GM12878 (cell line): ENCODE data around the gene TIMM17A. TPM values are rescaled to one million over a fixed set of nuclear protein-coding genes. Genes with fewer than 3 reads are reported as not detected.
A peak's percentile ranks its signal among the peaks of the same experiment; 100 is the strongest.

ENCODE experiments used
- BACH1 ChIP-seq: fragments of 450-650 bp; IDR thresholded peaks from 2 replicates; pipeline ENCODE4 v1.6.1; 2017; ENCODE audit warnings: mild to moderate bottlenecking, borderline replicate concordance
- BHLHE40 ChIP-seq, 2 experiments: fragments of 450-650 bp in 1 of 2; IDR thresholded peaks; 2 replicates each; pipeline ENCODE4 v1.6.1; 2011 to 2017; ENCODE audit warnings: low read depth in 2 of 2, borderline replicate concordance in 1 of 2, improper control_type of control experiment in 1 of 2, low read length in 1 of 2, mild to moderate bottlenecking in 1 of 2
- GATAD2B ChIP-seq: fragments of 450-650 bp; conservative IDR thresholded peaks from 2 replicates; pipeline ENCODE4 v1.6.1; 2017; ENCODE audit warnings: low read depth, mild to moderate bottlenecking, moderate library complexity
- IRF3 ChIP-seq: fragments of 450-650 bp; IDR thresholded peaks from 2 replicates; pipeline ENCODE4 v1.6.1; 2014; ENCODE audit warnings: mild to moderate bottlenecking
- NKRF ChIP-seq: fragments of 450-650 bp; conservative IDR thresholded peaks from 2 replicates; pipeline ENCODE4 v1.6.1; 2017; ENCODE audit warnings: mild to moderate bottlenecking, moderate library complexity
- POLR2AphosphoS2 ChIP-seq: IDR thresholded peaks from 2 replicates; pipeline ENCODE4 v1.6.1; 2011; ENCODE audit warnings: low read depth, mild to moderate bottlenecking, low read length, improper control_type of control experiment, moderate library complexity
- POU2F2 ChIP-seq: IDR thresholded peaks from 3 replicates; pipeline ENCODE4 v1.6.1; 2011; ENCODE audit warnings: low read depth, mild to moderate bottlenecking, low read length, borderline replicate concordance
- RELA ChIP-seq: fragments of 450-650 bp; IDR thresholded peaks from 2 replicates; pipeline ENCODE4 v1.8.0; 2014; ENCODE audit warnings: borderline replicate concordance; ENCODE audit not compliant: partially characterized antibody
- RELB ChIP-seq: fragments of 450-650 bp; IDR thresholded peaks from 2 replicates; pipeline ENCODE4 v1.6.1; 2017; ENCODE audit warnings: low read depth, mild to moderate bottlenecking, moderate library complexity
- SIN3A ChIP-seq: IDR thresholded peaks from 2 replicates; pipeline ENCODE4 v1.6.1; 2012; ENCODE audit warnings: low read depth, low read length, improper control_type of control experiment
- SKIL ChIP-seq: fragments of 450-650 bp; IDR thresholded peaks from 2 replicates; pipeline ENCODE4 v1.6.1; 2017; ENCODE audit warnings: mild to moderate bottlenecking, low read depth, inconsistent platforms; ENCODE audit not compliant: poor library complexity, severe bottlenecking
- TARDBP ChIP-seq: IDR thresholded peaks from 2 replicates; pipeline ENCODE4 v1.6.1; 2016; ENCODE audit warnings: borderline replicate concordance
- WRNIP1 ChIP-seq: IDR thresholded peaks from 2 replicates; pipeline ENCODE4 v1.6.1; 2011; ENCODE audit warnings: low read depth, low read length, improper control_type of control experiment, borderline replicate concordance
- YBX1 ChIP-seq: fragments of 450-650 bp; IDR thresholded peaks from 2 replicates; pipeline ENCODE4 v1.6.1; 2016; ENCODE audit warnings: antibody characterized with exemption
- ZBTB40 ChIP-seq: fragments of 450-650 bp; IDR thresholded peaks from 2 replicates; pipeline ENCODE4 v1.6.1; 2016; ENCODE audit warnings: mild to moderate bottlenecking, moderate library complexity, borderline replicate concordance
- ZNF217 ChIP-seq: fragments of 450-650 bp; IDR thresholded peaks from 2 replicates; pipeline ENCODE4 v1.6.1; 2017; ENCODE audit warnings: antibody characterized with exemption, mild to moderate bottlenecking
- ZNF622 ChIP-seq: fragments of 450-650 bp; IDR thresholded peaks from 2 replicates; pipeline ENCODE4 v1.6.1; 2017; ENCODE audit warnings: mild to moderate bottlenecking, inconsistent platforms
- polyA plus RNA-seq, 11 experiments: library from polyadenylated mRNA; depleted of rRNA in 4 of 11; unstranded in 6 of 11; stranded (reverse) in 5 of 11; fragments of >200 nt; fragmentation: Nextera tagmentation in 4 of 11; fragmentation: Illumina TruSeq in 1 of 11; extraction: Ambion mirVana in 4 of 11; extraction: Trizol in 1 of 11; gene quantifications; 1 replicate in 1 of 11; 2 replicates in 10 of 11; pipeline versions ENCODE4 v1.2.1 to v1.2.3, GENCODE V29; 2011 to 2016; ENCODE audit warnings: inconsistent platforms in 2 of 11, missing spikeins in 2 of 11, low read depth in 1 of 11
- total RNA-seq, 4 experiments: library from RNA; depleted of rRNA in 3 of 4; stranded (reverse); fragments of >200 nt in 3 of 4; fragmentation: Illumina TruSeq in 1 of 4; extraction: Trizol in 1 of 4; gene quantifications; 2 replicates each; pipeline versions ENCODE4 v1.2.1 to v1.2.3, GENCODE V29; 2013 to 2021

Gene TIMM17A
- total and polyA plus RNA-seq, 10 of the 15 experiments (the other 5 are each of a cell fraction or from before 2014, with no cell fraction given) = 68.6 to 357 (median 92.4) TPM

GRCh38 chr1:202010180-202011015 is 55.1 kb downstream of the TIMM17A start, which contains the start of gene ELF3 (continued):
- TF ChIP-seq BHLHE40 (IDR thresholded peaks at IDR 0.05; ENCODE audit: borderline replicate concordance in 1 of 2, low read depth in 2 of 2, low read length in 1 of 2) = peak in 1 of 2 experiments; percentile 50; a peak in 1 of 4 replicates
- no peak for TF ChIP-seq POLR2AphosphoS2
- TF ChIP-seq GATAD2B = peak; percentile 79
- 0 out of 2 replicates have a peak, but pooled peaks have one; percentile 38 for TF ChIP-seq ZNF217
- TF ChIP-seq TARDBP = no peak
- peak; percentile 19 for TF ChIP-seq RELA
- TF ChIP-seq SKIL = no peak
- TF ChIP-seq NKRF = 0 out of 2 replicates have a peak, but pooled peaks have one; percentile 10
- no peak for TF ChIP-seq IRF3
- no peak for TF ChIP-seq BACH1
- no peak for TF ChIP-seq ZNF622
- peak; percentile 25; the same call in 1 of the 2 replicates for TF ChIP-seq RELB
- TF ChIP-seq YBX1 = no peak
- TF ChIP-seq POU2F2 = peak; percentile 97; the same call in 2 of the 3 replicates
- TF ChIP-seq ZBTB40 = no peak
- no peak for TF ChIP-seq WRNIP1
- TF ChIP-seq SIN3A = no peak
